ENCODE measurements around the gene ELK4. TPM values are rescaled to one million over a fixed set of nuclear protein-coding genes. Genes with fewer than 3 reads are reported as not detected.

The ELK4 gene, protein sequence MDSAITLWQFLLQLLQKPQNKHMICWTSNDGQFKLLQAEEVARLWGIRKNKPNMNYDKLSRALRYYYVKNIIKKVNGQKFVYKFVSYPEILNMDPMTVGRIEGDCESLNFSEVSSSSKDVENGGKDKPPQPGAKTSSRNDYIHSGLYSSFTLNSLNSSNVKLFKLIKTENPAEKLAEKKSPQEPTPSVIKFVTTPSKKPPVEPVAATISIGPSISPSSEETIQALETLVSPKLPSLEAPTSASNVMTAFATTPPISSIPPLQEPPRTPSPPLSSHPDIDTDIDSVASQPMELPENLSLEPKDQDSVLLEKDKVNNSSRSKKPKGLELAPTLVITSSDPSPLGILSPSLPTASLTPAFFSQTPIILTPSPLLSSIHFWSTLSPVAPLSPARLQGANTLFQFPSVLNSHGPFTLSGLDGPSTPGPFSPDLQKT
- total RNA-seq, result 74.4 TPM

DNA sequence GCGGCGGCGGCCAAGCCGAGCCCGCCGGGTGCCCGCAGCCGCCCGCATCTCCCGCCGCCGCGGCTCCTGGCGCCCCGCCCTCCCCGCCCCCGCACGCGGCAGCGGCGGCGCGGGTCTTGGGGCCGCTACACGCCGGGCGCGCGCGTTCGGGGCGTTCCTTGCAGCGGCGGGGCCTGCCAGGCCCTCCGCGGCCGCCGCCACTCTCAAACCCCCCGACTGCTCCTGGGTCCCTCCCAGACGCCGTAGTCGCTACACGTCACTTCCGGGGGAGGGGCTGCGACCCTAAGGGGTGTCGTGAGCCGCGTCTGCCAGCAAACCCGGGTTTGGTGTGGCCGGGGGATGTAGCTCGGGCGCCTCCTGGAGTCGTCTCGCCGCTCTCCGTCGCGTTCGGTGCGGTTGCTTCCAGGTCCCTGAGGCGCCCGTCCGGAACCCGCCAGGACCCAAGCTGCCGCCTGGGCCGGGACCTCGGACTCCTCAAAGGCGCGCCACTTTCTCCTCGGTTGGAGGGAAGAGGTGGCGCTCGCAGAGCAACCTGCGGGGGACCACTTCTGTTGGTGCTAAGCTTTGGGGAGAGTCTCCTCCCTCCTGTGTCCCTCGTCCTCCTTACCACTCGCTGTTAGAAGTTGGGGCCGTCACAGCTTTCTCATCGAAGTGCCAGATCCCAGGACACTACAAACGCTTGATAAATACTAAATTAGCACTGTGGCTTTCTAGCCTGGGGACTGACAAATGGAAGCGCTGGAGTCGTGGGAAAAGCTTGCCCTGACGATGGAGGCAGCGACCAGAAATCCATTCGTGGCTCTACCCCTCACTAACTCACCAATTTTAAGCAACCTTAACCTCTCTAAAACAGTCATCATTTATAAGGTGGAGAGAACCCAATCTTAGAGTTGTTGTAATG, at the start of gene ELK4:
TSS of gene ELK4 (minus strand) at position 244 of the 901 bp plus-strand sequence. CDS start 8,129 bp downstream, outside the sequence.
- H3K9me3 ChIP-seq (ENCODE audit: low read depth, low read length), result no peaks in the 10 kb centered on the region
- H3K4me3 ChIP-seq (ENCODE audit: low read length), result peak within 1 kb of the TSS; percentile 69
- peaks cover 43% of the 10 kb centered on the region for H3K4me1 ChIP-seq (ENCODE audit: insufficient read depth, low read length)
- H3K27me3 ChIP-seq (ENCODE audit: insufficient read depth, low read length), result no peaks in the 10 kb centered on the region

DNA sequence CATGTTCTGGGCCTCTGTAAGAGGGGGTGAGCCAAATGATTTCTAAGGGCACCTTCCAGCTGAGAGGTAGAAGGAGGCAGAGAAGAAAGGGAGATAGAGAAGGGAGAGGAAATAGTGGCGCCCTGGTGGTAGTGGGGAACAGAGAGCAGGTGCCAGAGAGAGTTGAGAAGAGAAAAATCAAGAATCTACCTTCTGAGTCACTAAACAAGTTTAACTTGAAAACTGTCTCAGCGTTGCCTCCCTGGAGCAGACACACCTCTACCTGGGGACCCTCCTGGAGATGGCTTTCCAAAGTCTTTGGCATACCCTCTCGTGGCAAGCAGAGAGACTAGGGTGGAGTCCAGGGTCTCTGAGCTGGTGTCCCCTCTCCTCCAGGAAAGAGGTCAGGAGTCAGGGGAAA, 49.6 kb upstream of the ELK4 start:
- H3K9me3 ChIP-seq (ENCODE audit: low read depth, low read length), result no peaks in the 10 kb centered on the region
- H3K4me1 ChIP-seq (ENCODE audit: insufficient read depth, low read length), result peaks cover 22% of the 10 kb centered on the region
- H3K4me3 ChIP-seq (ENCODE audit: low read length), result no peak overlapping the region
- peaks cover 11% of the 10 kb centered on the region for H3K27me3 ChIP-seq (ENCODE audit: insufficient read depth, low read length)

DNA sequence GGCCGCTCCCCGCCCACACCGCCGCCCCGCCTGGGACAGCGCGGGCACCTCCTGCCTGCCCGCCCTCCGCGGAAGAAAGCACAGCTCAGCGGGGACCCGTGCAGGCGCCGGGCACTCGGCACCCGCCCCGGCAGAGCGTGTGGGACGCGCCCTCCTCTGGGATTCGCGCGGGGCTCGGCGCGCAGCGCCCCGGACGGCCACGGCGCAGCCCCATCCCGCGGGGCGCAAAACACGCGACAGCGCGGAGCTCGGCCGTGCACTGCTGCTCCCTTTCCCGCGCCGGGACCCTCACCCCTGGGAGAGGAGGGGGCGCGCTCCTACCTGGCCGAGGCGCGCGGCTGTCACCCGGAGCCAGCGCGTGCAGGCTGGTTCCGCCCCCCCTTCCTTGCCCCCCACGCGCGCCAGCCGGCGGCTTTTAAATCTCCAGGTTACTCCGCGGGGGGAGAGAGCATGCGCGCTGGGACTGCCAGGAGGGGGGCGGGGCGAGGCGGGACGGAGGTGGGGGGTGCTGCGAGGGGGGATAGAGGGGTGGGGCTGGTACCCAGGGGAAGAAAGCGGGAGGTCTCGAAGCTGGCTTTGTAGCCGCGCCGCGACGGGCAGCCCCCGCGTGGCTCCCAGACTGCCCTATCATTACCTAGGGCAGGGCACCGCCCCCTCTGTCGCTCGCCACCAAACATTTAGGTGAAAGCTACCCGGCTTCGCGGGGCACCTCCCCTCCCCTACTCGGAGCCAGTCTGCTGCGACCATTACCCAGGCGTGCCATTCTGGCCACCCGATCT, 48.5 kb upstream of the ELK4 start, which contains the start of gene SLC45A3:
TSS of gene SLC45A3 (minus strand) at position 437 of the 779 bp plus-strand sequence. CDS start 15,853 bp downstream, outside the sequence.
- Histone ChIP-seq H3K4me3 (ENCODE audit: low read length) (peak within 1 kb of the TSS; percentile 39), H3K27me3 (ENCODE audit: insufficient read depth, low read length) (peaks cover 11% of the 10 kb centered on the region), H3K9me3 (ENCODE audit: low read depth, low read length) (no peaks in the 10 kb centered on the region), H3K4me1 (ENCODE audit: insufficient read depth, low read length) (peaks cover 22% of the 10 kb centered on the region)

DNA sequence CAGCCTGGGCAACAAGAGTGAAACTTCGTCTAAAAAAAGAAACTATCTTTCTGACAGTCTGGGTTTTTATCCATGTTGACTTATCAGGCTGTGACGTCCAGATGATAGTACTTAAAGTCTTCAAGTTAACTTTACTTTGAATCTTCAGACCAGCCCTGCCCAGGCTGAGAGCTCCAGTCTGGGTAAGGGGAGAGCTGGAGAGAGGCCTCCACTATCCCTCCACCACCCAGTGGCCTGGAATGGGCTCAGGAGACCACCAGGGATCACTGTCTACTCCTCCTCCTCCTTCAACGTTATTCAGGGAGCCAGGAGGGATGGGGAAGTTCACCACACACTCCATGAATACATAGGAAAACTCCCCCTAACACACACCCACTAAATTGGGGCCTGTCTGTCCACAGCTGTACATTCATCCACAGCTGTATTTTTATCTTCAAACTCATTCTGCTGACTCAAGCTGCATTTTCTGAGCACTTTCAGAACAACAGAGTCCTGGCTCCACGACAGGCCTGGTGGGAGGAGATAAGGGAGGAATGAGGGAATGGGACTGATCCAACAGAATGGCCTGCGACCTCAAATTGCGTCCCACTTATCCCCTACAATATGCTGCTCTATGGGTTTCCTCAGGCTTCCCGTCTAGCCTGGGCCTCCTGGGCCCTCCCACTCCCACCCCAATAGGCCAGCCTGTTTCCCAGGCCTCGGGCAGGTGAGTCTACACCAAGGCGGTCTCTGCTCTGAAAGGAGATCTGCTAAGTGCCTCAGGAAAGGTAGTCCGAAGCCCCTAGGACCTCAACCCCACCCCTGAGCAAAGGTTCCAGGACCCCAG, 46.7 kb upstream of the ELK4 start:
- Histone ChIP-seq H3K4me3 (ENCODE audit: low read length) (peak overlapping the region; percentile 39), H3K27me3 (ENCODE audit: insufficient read depth, low read length) (peaks cover 11% of the 10 kb centered on the region), H3K4me1 (ENCODE audit: insufficient read depth, low read length) (peaks cover 22% of the 10 kb centered on the region), H3K9me3 (ENCODE audit: low read depth, low read length) (no peaks in the 10 kb centered on the region)

DNA sequence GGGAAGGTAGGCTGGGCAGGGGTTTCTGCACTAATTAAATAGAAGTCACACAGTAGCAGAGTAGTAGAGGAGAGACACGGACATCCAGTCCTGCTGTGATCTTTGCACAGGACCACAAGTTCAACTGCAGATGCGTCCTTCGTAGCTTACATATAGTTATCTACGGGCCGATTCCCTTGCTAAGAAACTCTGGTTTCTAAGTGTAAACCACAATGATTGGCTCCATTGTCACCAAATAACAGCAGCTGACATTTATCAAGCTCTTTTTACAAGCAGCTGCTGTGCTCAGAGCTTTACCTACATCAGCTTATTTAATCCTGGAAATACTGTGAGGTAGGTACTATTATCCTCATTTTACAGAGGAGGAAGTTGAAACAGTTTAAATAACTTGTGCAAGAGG, 45.4 kb upstream of the ELK4 start:
- peaks cover 11% of the 10 kb centered on the region for H3K27me3 ChIP-seq (ENCODE audit: insufficient read depth, low read length)
- peaks cover 22% of the 10 kb centered on the region for H3K4me1 ChIP-seq (ENCODE audit: insufficient read depth, low read length)
- H3K9me3 ChIP-seq (ENCODE audit: low read depth, low read length), result no peaks in the 10 kb centered on the region
- no peak overlapping the region for H3K4me3 ChIP-seq (ENCODE audit: low read length)

DNA sequence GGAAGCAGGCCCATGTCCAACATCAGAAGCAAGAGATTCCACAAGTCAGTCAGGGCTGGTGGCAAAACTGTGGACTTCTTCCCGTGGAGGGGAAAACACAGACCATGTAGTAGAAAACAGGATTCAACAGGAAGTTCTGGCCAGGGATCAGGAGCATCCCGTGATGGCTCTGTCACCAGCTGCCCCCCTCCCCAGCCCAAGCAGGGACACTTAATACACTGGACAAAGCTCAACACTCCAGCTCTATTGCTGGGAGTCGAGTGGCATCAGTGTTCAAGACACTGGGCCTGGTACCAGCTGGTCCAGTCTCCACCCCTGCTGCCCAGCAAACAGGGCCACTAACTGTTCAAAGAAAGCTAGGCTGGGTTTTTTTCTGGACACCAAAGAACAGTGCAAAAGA, 44.8 kb upstream of the ELK4 start:
- H3K4me3 ChIP-seq (ENCODE audit: low read length), result no peak overlapping the region
- H3K4me1 ChIP-seq (ENCODE audit: insufficient read depth, low read length), result peaks cover 27% of the 10 kb centered on the region
- H3K9me3 ChIP-seq (ENCODE audit: low read depth, low read length), result no peaks in the 10 kb centered on the region
- peaks cover 11% of the 10 kb centered on the region for H3K27me3 ChIP-seq (ENCODE audit: insufficient read depth, low read length)

DNA sequence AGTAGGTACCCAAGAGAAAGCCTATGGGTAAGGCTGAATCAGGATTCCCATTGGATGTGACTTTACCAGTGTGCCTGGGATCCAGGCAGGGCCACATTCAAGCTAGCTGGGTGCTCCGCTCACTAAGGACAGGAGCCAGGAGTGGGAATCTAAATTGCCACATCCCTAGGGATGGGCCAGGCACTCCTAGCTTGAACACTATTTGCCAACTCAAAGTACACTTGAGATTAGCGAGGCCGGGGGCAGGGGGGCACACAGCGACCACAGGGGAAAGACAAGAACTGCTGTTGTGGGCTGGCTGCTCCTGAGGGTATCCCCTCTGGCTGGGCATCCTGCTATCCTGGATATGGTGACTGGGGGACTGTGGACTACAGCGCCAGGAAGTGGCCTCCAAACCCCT, 44.2 kb upstream of the ELK4 start:
- H3K27me3 ChIP-seq (ENCODE audit: insufficient read depth, low read length), result peaks cover 11% of the 10 kb centered on the region
- H3K9me3 ChIP-seq (ENCODE audit: low read depth, low read length), result no peaks in the 10 kb centered on the region
- H3K4me1 ChIP-seq (ENCODE audit: insufficient read depth, low read length), result peaks cover 28% of the 10 kb centered on the region
- H3K4me3 ChIP-seq (ENCODE audit: low read length), result no peak overlapping the region

DNA sequence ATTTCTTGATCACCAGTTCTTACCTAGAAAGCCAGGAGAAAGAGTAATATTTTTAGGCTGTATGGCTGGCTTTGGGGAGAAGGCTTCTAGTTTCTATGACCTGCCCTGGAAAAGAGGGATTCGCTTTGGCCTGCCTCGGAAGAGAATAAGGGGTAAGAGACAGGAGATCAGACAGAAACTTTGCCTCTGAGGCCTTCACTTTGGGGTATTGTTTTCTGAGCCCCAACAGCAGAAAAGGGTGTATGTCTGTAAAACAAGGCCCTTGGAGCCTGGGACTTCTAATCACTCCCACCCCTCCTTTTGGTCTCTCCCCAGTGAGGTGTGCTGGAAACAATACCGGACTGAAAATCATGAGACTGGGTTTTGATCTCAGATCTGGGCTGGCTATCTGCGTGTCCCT, 43.4 kb upstream of the ELK4 start:
- Histone ChIP-seq H3K9me3 (ENCODE audit: low read depth, low read length) (no peaks in the 10 kb centered on the region), H3K4me3 (ENCODE audit: low read length) (no peak overlapping the region), H3K27me3 (ENCODE audit: insufficient read depth, low read length) (peaks cover 7% of the 10 kb centered on the region), H3K4me1 (ENCODE audit: insufficient read depth, low read length) (peaks cover 32% of the 10 kb centered on the region)

DNA sequence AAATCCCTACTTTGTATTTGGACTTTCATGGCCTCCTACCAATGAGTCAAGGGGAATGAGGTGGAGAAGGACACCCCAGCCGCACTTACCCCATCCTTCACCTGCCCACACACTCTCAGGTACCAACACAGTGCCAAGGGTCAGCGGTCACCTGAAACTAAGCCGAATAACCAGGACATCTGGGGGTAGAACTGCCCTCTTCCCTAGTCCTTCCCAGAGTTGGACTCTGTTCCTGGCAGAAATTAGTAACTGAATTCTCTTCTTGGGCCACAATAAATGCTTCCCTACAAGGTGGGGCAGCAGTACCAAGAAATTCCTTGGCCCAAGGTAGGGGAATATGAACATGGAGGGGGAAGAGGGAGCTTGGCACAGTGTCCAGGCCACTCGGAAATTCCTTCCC, 41.2 kb upstream of the ELK4 start:
- Histone ChIP-seq H3K4me1 (ENCODE audit: insufficient read depth, low read length) (peaks cover 41% of the 10 kb centered on the region), H3K9me3 (ENCODE audit: low read depth, low read length) (no peaks in the 10 kb centered on the region), H3K27me3 (ENCODE audit: insufficient read depth, low read length) (no peaks in the 10 kb centered on the region), H3K4me3 (ENCODE audit: low read length) (no peak overlapping the region)

DNA sequence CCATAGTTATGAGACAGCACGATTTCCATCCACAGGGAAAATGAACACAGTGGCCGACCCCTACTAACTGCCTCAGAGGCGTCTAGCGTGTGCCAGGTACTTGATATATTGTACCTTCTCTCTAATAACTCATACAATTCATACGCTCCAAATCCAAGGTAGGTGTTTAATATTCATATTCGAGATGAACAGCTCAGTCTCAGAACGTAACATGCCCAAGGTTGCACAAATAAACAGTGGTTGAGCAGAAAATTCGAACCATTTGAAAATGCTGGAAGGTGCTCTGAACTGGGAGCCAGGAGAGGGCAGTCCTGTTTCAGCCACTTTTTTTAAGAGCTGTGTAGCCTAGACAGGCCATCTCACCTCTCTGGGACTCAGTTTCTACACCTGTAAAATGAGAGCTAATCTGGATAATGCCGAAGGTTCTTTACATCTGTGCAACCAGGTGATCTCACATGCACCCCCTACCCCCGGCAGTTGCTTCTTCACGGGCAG, 40.6 kb upstream of the ELK4 start:
- H3K27me3 ChIP-seq (ENCODE audit: insufficient read depth, low read length), result no peaks in the 10 kb centered on the region
- no peak overlapping the region for H3K4me3 ChIP-seq (ENCODE audit: low read length)
- H3K4me1 ChIP-seq (ENCODE audit: insufficient read depth, low read length), result peaks cover 44% of the 10 kb centered on the region
- no peaks in the 10 kb centered on the region for H3K9me3 ChIP-seq (ENCODE audit: low read depth, low read length)

DNA sequence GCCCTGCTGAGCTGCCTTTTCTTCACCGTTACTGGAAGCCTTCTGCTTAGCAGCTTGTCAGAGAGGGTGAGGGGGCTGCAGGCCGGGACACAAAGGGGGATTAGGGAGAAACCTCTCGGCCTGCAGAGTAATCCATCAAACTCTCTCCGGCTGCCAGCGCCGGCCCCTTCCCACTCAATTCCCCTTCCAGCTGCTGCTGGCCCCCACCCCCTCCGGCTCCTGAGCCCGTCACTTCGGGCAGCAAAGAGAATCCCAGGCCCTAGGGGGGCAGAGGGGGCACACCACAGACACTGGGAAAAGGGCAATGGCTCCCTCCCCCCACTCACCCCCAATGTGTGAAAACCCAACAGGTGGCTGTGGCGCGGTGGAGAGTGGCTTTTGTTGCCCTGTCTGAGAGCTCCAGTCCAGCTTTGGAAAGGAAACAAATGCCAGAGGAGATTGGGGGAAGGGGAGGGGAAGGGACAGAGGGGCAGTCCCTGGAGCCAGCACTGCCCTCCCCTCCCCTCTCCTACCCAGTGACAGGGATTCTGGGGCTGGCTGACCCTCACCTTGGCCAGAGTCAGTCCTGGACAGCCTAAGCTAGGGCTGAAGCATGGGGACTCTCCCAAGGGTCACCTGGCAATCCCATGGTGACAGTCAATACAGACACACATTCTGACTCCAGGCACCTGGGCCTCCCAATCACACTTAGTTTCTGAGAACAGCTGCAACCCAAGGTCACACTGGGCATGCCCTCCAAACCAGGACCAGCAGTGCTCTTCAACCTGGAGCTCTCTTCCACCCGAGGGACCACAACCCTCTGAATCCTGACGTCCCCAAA, 39.0 kb upstream of the ELK4 start:
- H3K27me3 ChIP-seq (ENCODE audit: insufficient read depth, low read length), result no peaks in the 10 kb centered on the region
- H3K4me1 ChIP-seq (ENCODE audit: insufficient read depth, low read length), result peaks cover 56% of the 10 kb centered on the region
- no peak overlapping the region for H3K4me3 ChIP-seq (ENCODE audit: low read length)
- H3K9me3 ChIP-seq (ENCODE audit: low read depth, low read length), result no peaks in the 10 kb centered on the region

DNA sequence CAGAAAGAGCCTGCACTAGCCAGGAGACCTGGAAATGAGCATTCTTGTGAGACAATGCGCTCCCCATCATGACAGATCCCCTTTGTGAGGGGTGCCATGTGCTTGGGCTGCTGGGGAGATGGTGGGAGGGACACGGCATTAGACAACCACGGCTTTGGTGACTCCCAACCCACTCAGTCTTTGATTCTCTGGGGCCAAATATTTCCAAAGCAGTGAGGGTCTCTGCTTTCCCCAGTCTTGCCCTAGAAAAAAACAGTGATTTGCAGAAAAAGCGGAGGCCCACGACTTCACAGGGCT, 38.3 kb upstream of the ELK4 start:
- Histone ChIP-seq H3K4me1 (ENCODE audit: insufficient read depth, low read length) (peaks cover 63% of the 10 kb centered on the region), H3K9me3 (ENCODE audit: low read depth, low read length) (no peaks in the 10 kb centered on the region), H3K27me3 (ENCODE audit: insufficient read depth, low read length) (no peaks in the 10 kb centered on the region), H3K4me3 (ENCODE audit: low read length) (no peak overlapping the region)

DNA sequence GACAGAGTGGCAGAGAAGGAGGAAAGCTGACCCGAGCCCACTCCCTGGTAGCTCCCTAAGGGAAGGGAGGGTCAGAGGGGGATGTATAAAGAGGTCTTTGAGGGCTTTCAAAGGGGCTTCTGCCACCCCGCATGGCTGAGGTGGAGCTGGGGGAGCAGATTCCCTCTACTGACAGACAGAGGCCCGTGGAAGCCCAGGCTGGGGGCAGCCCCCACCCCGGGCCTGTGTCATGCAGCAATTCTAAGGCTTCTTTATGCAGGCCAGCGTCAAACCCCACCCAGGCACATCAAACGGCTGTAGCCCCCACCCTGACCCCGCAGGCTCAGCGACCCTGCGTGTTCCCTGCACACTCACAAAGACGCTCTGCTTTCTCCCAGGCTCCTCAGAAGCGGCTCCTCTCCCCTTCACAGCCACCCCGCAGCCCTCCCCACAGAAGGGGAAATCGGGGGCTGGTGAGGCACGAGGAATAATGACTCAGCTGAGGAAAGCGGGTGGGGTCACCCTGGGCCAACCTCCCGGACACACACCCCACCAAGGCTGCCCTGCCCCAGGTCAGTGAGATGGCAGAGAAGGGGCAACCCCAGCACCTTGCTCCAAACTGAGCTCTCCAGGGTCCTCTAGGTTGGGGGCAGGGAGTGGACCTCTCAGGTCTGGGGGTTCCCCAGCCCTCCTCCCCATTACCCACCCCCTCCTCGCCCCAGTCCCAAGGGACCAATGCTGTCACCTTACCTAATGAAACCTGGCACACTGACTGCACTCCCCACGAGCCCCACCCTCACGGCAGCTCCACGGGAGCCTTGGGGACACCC, 37.7 kb upstream of the ELK4 start:
- H3K4me1 ChIP-seq (ENCODE audit: insufficient read depth, low read length), result peaks cover 68% of the 10 kb centered on the region
- H3K9me3 ChIP-seq (ENCODE audit: low read depth, low read length), result no peaks in the 10 kb centered on the region
- H3K27me3 ChIP-seq (ENCODE audit: insufficient read depth, low read length), result no peaks in the 10 kb centered on the region
- no peak overlapping the region for H3K4me3 ChIP-seq (ENCODE audit: low read length)
